Stimulated activated CD4-positive, alpha-beta T cell treated with anti-CD3 and anti-CD28 coated beads, TNF-alpha, amount 100 ng/mL, for 1 hour (primary cell): ENCODE results near the gene HIVEP3.

Experiments used
- DNase-seq, 3 donors: peaks; one replicate each; pipeline ENCODE4 v3.0.0-alpha.2; 2020; ENCODE audit warnings: low read depth in 3 of 3, low spot score in 1 of 3

The HIVEP3 gene

GRCh38 chr1:41813755-41814745, 104.7 kb downstream of the HIVEP3 start:
- no peak for DNase-seq

DNA sequence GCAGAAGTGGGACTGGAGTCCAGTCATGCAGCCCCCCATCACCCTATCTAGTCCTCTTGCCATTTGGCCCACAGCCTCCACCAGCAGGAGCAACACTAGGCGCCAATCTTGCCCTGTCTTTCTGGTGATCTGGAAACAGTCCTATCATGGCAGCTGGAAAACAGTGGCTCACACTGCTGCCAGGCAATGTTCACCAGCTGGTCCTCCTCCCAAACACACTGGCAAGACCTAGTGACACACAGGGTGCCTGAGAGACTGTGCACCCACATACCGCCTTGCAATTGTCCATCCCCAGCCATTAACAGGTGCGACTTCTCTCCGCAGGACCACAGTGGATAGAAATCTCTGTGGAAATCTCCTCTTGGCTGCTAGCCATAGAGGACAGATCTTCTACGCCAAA, 105.5 kb downstream of the HIVEP3 start:
- no peak for DNase-seq

GRCh38 chr1:41812453-41812852, 106.3 kb downstream of the HIVEP3 start:
- DNase-seq, result no peak

- peak in 1 of 3 donors; percentile 16 for DNase-seq
Observed at GRCh38 chr1:41812051-41812450, 106.7 kb downstream of the HIVEP3 start.

GRCh38 chr1:41811051-41811795, 107.5 kb downstream of the HIVEP3 start:
- peak in 1 of 3 donors; percentile 40 for DNase-seq

GRCh38 chr1:41810446-41810845, 108.3 kb downstream of the HIVEP3 start:
- DNase-seq, result no peak

- DNase-seq, result no peak
Observed at GRCh38 chr1:41809692-41810091, 109.0 kb downstream of the HIVEP3 start.

- DNase-seq, result no peak
Observed at GRCh38 chr1:41807390-41807789, 111.3 kb downstream of the HIVEP3 start.

- DNase-seq, result peak in 2 of 3 donors; percentile 16 to 57
Observed at GRCh38 chr1:41806472-41807155, 112.1 kb downstream of the HIVEP3 start.

- DNase-seq, result peak in 1 of 3 donors; percentile 3
Observed at GRCh38 chr1:41805771-41806471, 112.8 kb downstream of the HIVEP3 start.

DNA sequence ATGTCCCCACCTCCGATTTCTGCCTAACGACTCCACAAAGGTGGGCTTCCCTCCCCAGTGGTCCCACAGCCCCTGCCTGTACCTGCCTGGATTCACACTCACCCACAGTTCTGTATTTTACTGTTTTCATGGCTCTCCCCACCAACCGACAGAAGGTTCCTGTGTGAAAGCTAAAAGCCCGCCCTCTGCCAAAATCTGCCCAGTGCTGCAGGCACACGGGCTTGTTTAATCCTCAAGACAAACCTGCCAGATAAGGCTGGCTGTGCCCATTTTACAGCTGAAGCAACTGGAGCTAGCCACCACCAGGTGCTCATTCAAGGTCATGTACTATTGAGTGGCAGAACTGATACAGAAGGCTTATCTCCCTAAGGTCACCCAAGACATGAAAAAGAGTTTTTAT, 114.5 kb downstream of the HIVEP3 start:
- no peak for DNase-seq

DNA sequence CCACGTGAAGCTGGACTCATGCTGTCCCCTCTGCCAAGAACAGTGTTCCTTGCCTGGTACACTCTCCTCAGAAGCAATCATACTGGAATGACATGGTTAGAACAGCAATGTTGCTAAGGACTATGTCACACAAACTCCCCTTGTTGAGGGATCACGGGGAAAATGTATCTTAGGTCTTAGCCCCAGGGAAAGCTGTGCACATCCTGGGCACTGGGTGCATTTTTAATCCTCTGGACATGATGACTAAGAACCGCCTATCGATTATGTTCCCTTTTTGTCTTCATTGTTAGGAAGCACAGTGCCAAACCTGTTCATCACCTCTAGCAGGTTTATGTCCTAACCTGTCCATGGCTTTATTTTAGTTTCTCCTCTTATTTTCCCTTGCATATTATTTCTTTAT, 115.1 kb downstream of the HIVEP3 start:
- DNase-seq, result no peak

DNA sequence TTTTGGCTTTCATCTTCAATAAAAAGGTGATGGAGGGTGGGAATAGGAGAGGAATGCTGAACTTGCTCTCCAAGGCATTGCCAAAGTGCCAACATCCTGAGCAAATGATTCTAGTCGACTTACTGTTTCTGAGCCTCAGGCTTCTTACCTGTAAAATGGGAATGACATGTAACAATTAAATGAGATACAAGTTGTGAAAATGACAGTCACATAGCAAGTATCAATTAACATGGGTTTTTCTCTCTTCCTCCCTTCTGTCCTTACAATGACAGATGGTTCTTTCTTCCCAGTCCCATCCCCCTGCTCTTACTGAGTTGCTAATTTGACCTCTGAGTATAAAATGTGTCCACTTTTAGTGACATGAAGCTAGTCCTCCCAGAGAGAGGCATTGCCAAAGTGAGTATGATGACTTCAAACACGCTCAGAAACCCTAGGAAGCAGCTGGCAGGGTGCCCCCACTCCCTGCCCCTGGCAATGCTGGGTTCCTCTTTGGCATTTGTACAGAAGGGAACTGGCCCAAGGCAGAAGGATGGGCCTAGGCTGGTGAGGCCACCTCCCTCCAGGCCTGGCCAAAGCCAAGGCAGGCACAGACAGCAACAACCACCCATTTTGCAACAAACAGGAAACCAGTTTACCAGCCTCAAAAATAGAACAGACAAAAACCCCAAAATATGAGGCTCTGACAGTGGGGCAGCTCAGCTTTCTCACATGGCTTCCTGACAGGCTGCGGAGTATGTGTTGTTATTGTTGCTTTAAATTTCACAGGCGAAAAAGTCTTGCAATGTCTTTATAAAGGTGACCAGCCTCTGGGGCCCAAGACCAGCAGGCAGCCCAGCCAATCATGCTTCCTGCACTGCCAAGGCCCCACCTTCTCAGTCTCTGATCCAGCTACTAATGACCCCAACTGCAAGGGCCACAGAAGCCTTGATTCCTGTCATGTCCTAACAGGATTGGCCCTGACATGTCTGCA, 115.9 kb downstream of the HIVEP3 start:
- DNase-seq, result peak in 1 of 3 donors; percentile 8

DNA sequence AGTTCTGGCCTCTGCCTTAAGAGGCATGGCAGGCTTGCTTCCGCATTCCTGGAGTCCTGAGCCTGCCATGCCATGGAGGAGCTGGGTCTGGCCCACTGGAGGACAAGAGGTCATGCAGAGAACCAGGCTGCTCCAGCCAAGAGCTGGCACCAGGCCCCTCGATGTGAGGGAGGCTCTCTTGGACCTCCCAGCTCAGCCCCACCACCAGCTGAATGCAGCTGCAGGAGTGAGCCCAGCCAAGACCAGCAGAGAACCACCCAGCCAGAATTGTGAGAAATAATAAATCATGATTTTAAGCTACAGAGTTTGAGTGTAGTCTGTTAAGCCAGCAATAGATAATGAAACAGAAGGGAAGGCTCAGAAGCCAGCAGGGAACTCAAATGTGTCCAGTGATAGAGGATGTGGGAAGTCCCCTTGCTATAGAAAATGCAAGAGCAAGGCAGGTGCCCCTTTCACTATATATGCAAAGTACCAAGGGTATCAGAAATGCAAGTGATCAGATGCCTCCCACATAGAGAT, 118.4 kb downstream of the HIVEP3 start:
- no peak for DNase-seq

DNA sequence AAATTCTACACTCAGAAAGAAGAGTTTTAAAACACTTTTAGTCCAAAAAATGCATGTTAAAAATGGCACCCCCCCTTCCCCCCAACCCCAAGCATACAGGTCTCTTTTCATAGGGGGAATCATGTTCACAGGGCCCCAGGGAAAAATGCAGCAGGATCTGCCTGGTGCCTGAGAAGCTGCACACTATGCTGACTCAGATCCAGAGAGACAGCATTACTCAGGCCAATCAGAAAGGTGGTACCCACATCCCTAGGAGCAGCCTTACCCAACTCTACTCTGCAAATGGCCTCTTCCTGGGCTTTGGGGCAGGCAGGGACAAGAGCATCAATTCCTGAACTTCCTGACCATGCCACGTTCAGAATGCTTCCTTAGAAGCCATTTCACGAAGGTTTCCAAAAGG, 119.0 kb downstream of the HIVEP3 start:
- DNase-seq, result no peak

DNA sequence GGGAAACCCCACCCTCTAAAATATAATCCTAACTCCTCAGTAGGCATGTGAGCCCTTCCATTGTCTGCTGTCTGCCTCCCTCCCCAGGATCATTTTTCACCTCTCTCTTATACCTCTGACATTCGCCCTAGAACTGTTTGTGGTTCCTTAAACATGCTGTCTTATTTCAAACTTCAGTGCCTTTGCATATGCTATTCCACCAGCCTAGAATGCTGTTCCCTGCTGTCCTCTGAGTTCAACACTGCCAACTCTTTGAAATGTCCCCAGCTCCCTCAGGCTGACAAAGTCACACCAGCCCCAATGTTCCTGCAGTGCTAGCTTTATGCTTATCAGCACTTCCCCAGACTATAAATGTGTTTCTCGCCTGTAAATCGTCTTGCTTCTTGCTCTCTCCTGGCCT, 119.5 kb downstream of the HIVEP3 start:
- no peak for DNase-seq

GRCh38 chr1:41795205-41795762, 123.4 kb downstream of the HIVEP3 start:
- DNase-seq, result no peak

GRCh38 chr1:41794031-41794430, 124.7 kb downstream of the HIVEP3 start:
- DNase-seq, result no peak

DNA sequence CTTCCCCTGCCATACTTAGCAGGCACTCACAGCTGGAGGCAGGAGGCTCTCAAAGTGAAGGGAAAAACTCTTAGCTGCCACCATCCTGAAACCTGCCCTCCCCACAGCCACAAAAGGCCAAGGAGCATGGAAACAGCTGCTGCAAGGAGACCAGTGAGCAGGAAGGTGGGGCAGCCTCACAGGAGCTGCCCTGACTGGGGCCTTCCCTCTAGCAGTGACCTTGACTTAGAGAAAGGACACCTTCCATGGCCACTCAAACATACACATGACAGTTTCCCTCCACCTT, 126.3 kb downstream of the HIVEP3 start:
- no peak for DNase-seq
